ENCODE measurements around the gene ZMPSTE24. TPM values are rescaled to one million over a fixed set of nuclear protein-coding genes. Genes with fewer than 3 reads are reported as not detected.

The ZMPSTE24 gene
- total RNA-seq, 4 donors from 2014 or later = 30.3 to 42.2 (median 34.9) TPM

- TF ChIP-seq POLR2A (IDR thresholded peaks at IDR 0.05) (no peak), POLR2AphosphoS5 (IDR thresholded peaks at IDR 0.05) (no peak), EP300 (IDR thresholded peaks at IDR 0.05) (no peak), CTCF (IDR thresholded peaks at IDR 0.05) (no peak)
- no peak overlapping the region for H3K27ac ChIP-seq
- peaks cover 9% of the 10 kb centered on the region for H3K27me3 ChIP-seq
- DNase-seq (ENCODE audit: low spot score in 2 of 2) = no peak
- WGBS = 48% methylated on average over 4 of the region's 6 CpGs
- H3K9me3 ChIP-seq = no peaks in the 10 kb centered on the region
- H3K4me3 ChIP-seq = no peak overlapping the region
- H3K36me3 ChIP-seq = no peaks in the 10 kb centered on the region
- peaks cover 3% of the 10 kb centered on the region for H3K4me1 ChIP-seq
Observed at GRCh38 chr1:40308036-40308727, 50.1 kb downstream of the ZMPSTE24 start.

- Histone ChIP-seq H3K4me3 (no peak overlapping the region), H3K4me1 (peaks cover under 1% of the 10 kb centered on the region), H3K27me3 (no peaks in the 10 kb centered on the region), H3K36me3 (no peaks in the 10 kb centered on the region), H3K27ac (no peak overlapping the region), H3K9me3 (no peaks in the 10 kb centered on the region)
- no peak for DNase-seq (ENCODE audit: low spot score in 2 of 2)
- WGBS = 76% methylated on average over 8 of the region's 8 CpGs
- TF ChIP-seq POLR2AphosphoS5 (IDR thresholded peaks at IDR 0.05) (no peak), CTCF (IDR thresholded peaks at IDR 0.05) (no peak), POLR2A (IDR thresholded peaks at IDR 0.05) (no peak), EP300 (IDR thresholded peaks at IDR 0.05) (no peak)
Observed at GRCh38 chr1:40309374-40310128, 51.5 kb downstream of the ZMPSTE24 start.

GRCh38 chr1:40310129-40310461, 52.1 kb downstream of the ZMPSTE24 start:
- 100% methylated on average over 1 of the region's 2 CpGs for WGBS
- H3K27me3 ChIP-seq = no peaks in the 10 kb centered on the region
- TF ChIP-seq POLR2A (IDR thresholded peaks at IDR 0.05) (no peak), EP300 (IDR thresholded peaks at IDR 0.05) (no peak), POLR2AphosphoS5 (IDR thresholded peaks at IDR 0.05) (no peak), CTCF (IDR thresholded peaks at IDR 0.05) (no peak)
- H3K36me3 ChIP-seq = no peaks in the 10 kb centered on the region
- no peaks in the 10 kb centered on the region for H3K9me3 ChIP-seq
- DNase-seq (ENCODE audit: low spot score in 2 of 2) = no peak
- H3K4me3 ChIP-seq = no peak overlapping the region
- H3K4me1 ChIP-seq = peaks cover 5% of the 10 kb centered on the region
- H3K27ac ChIP-seq = no peak overlapping the region

GRCh38 chr1:40310983-40311642, 53.1 kb downstream of the ZMPSTE24 start:
- H3K4me3 ChIP-seq = no peak overlapping the region
- H3K27me3 ChIP-seq = peaks cover 3% of the 10 kb centered on the region
- WGBS = 89% methylated on average over 19 of the region's 22 CpGs
- H3K36me3 ChIP-seq = no peaks in the 10 kb centered on the region
- H3K27ac ChIP-seq = no peak overlapping the region
- H3K9me3 ChIP-seq = no peaks in the 10 kb centered on the region
- DNase-seq (ENCODE audit: low spot score in 2 of 2) = peak in 1 of 2 donors; percentile 71
- TF ChIP-seq POLR2AphosphoS5 (IDR thresholded peaks at IDR 0.05) (no peak), CTCF (IDR thresholded peaks at IDR 0.05) (no peak), POLR2A (IDR thresholded peaks at IDR 0.05) (no peak), EP300 (IDR thresholded peaks at IDR 0.05) (no peak)
- peaks cover 16% of the 10 kb centered on the region for H3K4me1 ChIP-seq

GRCh38 chr1:40311692-40312091, 53.7 kb downstream of the ZMPSTE24 start:
- 94% methylated on average over 3 of the region's 5 CpGs for WGBS
- H3K27me3 ChIP-seq = peaks cover 9% of the 10 kb centered on the region
- H3K27ac ChIP-seq = no peak overlapping the region
- no peaks in the 10 kb centered on the region for H3K9me3 ChIP-seq
- H3K4me1 ChIP-seq = peaks cover 21% of the 10 kb centered on the region
- TF ChIP-seq POLR2AphosphoS5 (IDR thresholded peaks at IDR 0.05) = no peak
- no peak for TF ChIP-seq CTCF (IDR thresholded peaks at IDR 0.05)
- TF ChIP-seq EP300 (IDR thresholded peaks at IDR 0.05) = no peak
- no peak for TF ChIP-seq POLR2A (IDR thresholded peaks at IDR 0.05)
- no peaks in the 10 kb centered on the region for H3K36me3 ChIP-seq
- DNase-seq (ENCODE audit: low spot score in 2 of 2) = peak in 1 of 2 donors; percentile 65
- H3K4me3 ChIP-seq = no peak overlapping the region
